HepG2 (cell line): ENCODE results near the gene FKTN. TPM values are rescaled to one million over a fixed set of nuclear protein-coding genes. Genes with fewer than 3 reads are reported as not detected.
A peak's percentile ranks its signal among the peaks of the same experiment; 100 is the strongest.
"Not testable (repeated sequence)": the region's sequence is repeated elsewhere in the genome, so short reads cannot be mapped to it uniquely, and the experiment has no call there.

Source experiments
- ATAC-seq: fragments of 200-7000 bp; cut with Tn5 transposase; 3 replicates; pipeline ENCODE4 v1.9.1; 2020; ENCODE audit warnings: mild to moderate bottlenecking, moderate library complexity
- BruUV-seq: library from RNA; stranded (reverse); fragments of 400-500 nt; replicated peaks from 2 replicates; lab custom pipeline; 2021; lab: Mats Ljungman, UMichigan
- CTCF ChIA-PET: fragments of 300-600 bp; formaldehyde crosslinking; extraction: SDS; loops from one replicate; lab custom pipeline; 2021; ENCODE audit warnings: low total read pairs, inconsistent platforms, low intra/inter-chr PET ratio; lab: Yijun Ruan, JAX
- POLR2A ChIA-PET: fragments of 350-600 bp; sonication (Branson Sonifier 250); formaldehyde crosslinking; loops from one replicate; lab custom pipeline; 2020; ENCODE audit warnings: antibody characterized with exemption, inconsistent platforms; lab: Yijun Ruan, JAX
- DNase-seq: peaks from one replicate; pipeline ENCODE4 v3.0.0-alpha.2; 2015; ENCODE audit warnings: low spot score
- FAIRE-seq: peaks from 3 replicates; lab custom pipeline; 2011; peaks lifted over from hg19 to GRCh38; lab: Jason Lieb, UNC
- H2AFZ ChIP-seq: one replicate; pipeline ENCODE4 v1.6.1; 2011; ENCODE audit warnings: low read length, inconsistent platforms
- H3K27ac ChIP-seq: fragments of 300-600 bp; 3 replicates; pipeline ENCODE4 v1.8.0; 2011; ENCODE audit warnings: mixed run types, mild to moderate bottlenecking, mixed read lengths, low read length, inconsistent platforms; ENCODE audit not compliant: insufficient read depth; ENCODE audit errors: extremely low read length
- H3K27me3 ChIP-seq, 2 experiments: fragments of 200-600 bp in 1 of 2; 2 replicates in 1 of 2; 3 replicates in 1 of 2; pipeline versions ENCODE4 v1.6.0 to v1.8.0; 2011; ENCODE audit warnings: low read length in 2 of 2, mild to moderate bottlenecking in 2 of 2, moderate library complexity in 2 of 2, inconsistent platforms in 1 of 2; ENCODE audit not compliant: insufficient read depth in 2 of 2, control insufficient read depth in 1 of 2
- H3K36me3 ChIP-seq, 2 experiments: fragments of 200-600 bp in 1 of 2; replicated peaks in 1 of 2; 2 replicates in 1 of 2; 3 replicates in 1 of 2; pipeline versions ENCODE4 v1.5.1 to v1.8.0; 2011; ENCODE audit warnings: low read length in 2 of 2, inconsistent platforms in 1 of 2; ENCODE audit not compliant: insufficient read depth in 2 of 2, control insufficient read depth in 1 of 2
- H3K4me1 ChIP-seq: 2 replicates; pipeline ENCODE4 v1.5.1; 2012; ENCODE audit warnings: low read length, inconsistent platforms; ENCODE audit not compliant: insufficient read depth
- H3K4me2 ChIP-seq: 2 replicates; pipeline ENCODE4 v1.6.0; 2011; ENCODE audit warnings: low read depth, low read length, inconsistent platforms
- H3K4me3 ChIP-seq, 3 experiments: fragments of 200-600 bp in 1 of 3; sonication (generic), shearing (Covaris generic) in 1 of 3; replicated peaks in 1 of 3; 2 replicates each; pipeline ENCODE4 v1.5.1; 2011 to 2016; ENCODE audit warnings: low read length in 3 of 3, inconsistent platforms in 2 of 3, low read depth in 2 of 3, mild to moderate bottlenecking in 2 of 3, control low read depth in 1 of 3, mixed read lengths in 1 of 3; ENCODE audit not compliant: insufficient read depth in 1 of 3
- H3K79me2 ChIP-seq: one replicate; pipeline ENCODE4 v1.6.1; 2011; ENCODE audit warnings: low read length, inconsistent platforms; ENCODE audit not compliant: insufficient read depth
- H3K9ac ChIP-seq: 2 replicates; pipeline ENCODE4 v1.6.0; 2011; ENCODE audit warnings: mild to moderate bottlenecking, low read depth, low read length, inconsistent platforms; ENCODE audit not compliant: insufficient read depth
- H3K9me3 ChIP-seq: 2 replicates; pipeline ENCODE4 v1.5.1; 2012; ENCODE audit warnings: mild to moderate bottlenecking, low read length
- H4K20me1 ChIP-seq: 2 replicates; pipeline ENCODE4 v1.6.0; 2011; ENCODE audit warnings: inconsistent platforms, mild to moderate bottlenecking, low read length, moderate library complexity; ENCODE audit not compliant: insufficient read depth
- WGBS: methylation state at CpG from one replicate; pipeline ENCODE4 v1.1.6; 2017; ENCODE audit warnings: low lambda C conversion rate; 5-methylcytosine and 5-hydroxymethylcytosine counted together
- in situ Hi-C: cut with HindIII; loops from 2 replicates; pipeline ENCODE4 v1.10.0; 2017; ENCODE audit warnings: low pct_unique_long_range_greater_than_20kb; ENCODE audit not compliant: extremely low pct_ligation_motif_present
- intact Hi-C: fragments of 100-400 bp; cut with micrococcal nuclease; formaldehyde crosslinking; loops from one replicate; pipeline ENCODE4 v1.10.0; 2022; ENCODE audit not compliant: unreplicated experiment
- polyA plus RNA-seq, 8 experiments: library from polyadenylated mRNA; depleted of rRNA in 3 of 8; stranded (reverse) in 7 of 8; unstranded in 1 of 8; fragments of >200 nt; fragmentation: Illumina TruSeq in 4 of 8; extraction: Trizol in 4 of 8; gene quantifications; 2 replicates each; pipeline versions ENCODE4 v1.2.1 to v1.2.3, GENCODE V29; 2011 to 2016; ENCODE audit warnings: low read depth in 4 of 8, missing spikeins in 1 of 8, mixed read lengths in 1 of 8; ENCODE audit not compliant: insufficient read depth in 1 of 8
- total RNA-seq, 5 experiments: library from RNA; depleted of rRNA; stranded (reverse); fragments of >200 nt; fragmentation: Illumina TruSeq; extraction: Trizol; gene quantifications; 2 replicates each; pipeline ENCODE4 v1.2.3, GENCODE V29; 2016; ENCODE audit warnings: low read depth in 1 of 5
- TF ChIP-seq, protein P1 (sequence below): sonication (generic); formaldehyde crosslinking; IDR thresholded peaks from 2 replicates; pipeline ENCODE4 v1.4.0; 2020; ENCODE audit warnings: missing genetic modification reagents, mild to moderate bottlenecking, borderline replicate concordance

Gene FKTN
- total and polyA plus RNA-seq, 2 of the 13 experiments (the other 11 are each of a cell fraction or from before 2014, with no cell fraction given) = 7.9 to 13.5 TPM

DNA sequence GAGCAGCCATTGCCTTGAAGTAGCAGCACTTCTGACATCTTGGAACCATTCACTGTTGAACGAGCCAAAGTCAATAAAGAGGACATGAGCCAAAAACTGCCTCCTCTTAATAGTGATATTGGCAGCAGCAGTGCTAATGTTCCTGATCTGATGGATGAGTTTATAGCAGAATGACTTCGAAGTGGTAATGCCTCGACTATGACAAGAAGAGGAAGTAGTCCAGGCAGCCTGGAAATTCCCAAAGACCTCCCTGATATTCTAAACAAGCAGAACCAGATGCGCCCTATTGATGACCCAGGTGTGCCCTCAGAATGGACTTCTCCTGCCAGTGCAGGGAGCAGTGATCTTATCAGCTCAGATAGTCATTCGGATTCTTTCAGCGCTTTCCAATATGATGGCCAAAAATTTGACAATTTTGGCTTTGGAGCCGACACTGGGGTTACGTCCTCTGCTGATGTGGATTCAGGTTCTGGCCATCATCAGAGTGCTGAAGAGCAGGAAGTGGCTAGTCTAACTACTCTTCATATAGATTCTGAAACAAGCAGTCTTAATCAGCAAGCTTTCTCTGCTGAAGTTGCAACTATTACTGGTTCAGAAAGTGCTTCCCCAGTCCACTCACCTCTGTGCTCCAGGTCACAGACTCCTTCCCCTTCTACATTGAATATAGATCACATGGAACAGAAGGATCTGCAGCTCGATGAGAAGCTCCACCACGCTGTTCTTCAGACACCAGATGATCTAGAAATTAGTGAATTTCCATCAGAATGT, 35.1 kb upstream of the FKTN start:
- H3K27me3 ChIP-seq, FAIRE-seq, H3K27ac ChIP-seq, H3K36me3 ChIP-seq, DNase-seq, intact Hi-C loops, H3K4me2 ChIP-seq, H4K20me1 ChIP-seq, ATAC-seq, H3K9me3 ChIP-seq, in situ Hi-C loops, POLR2A ChIA-PET, H2AFZ ChIP-seq, H3K79me2 ChIP-seq, H3K9ac ChIP-seq, H3K4me3 ChIP-seq, CTCF ChIA-PET, H3K4me1 ChIP-seq: not testable (repeated sequence)
- 95% methylated on average over 8 of the region's 10 CpGs for WGBS
- TSS peak; percentile 20 for BruUV-seq

- FAIRE-seq = no peak
- Histone ChIP-seq H2AFZ (no peak overlapping the region), H4K20me1 (no peaks in the 10 kb centered on the region), H3K9me3 (no peaks in the 10 kb centered on the region), H3K4me3 (no peak overlapping the region), H3K79me2 (no peaks in the 10 kb centered on the region), H3K4me1 (0 out of 2 replicates have a peak, but pooled peaks cover 6% of the 10 kb centered on the region), H3K9ac (no peak overlapping the region), H3K27ac (no peak overlapping the region), H3K27me3 (no peaks in the 10 kb centered on the region), H3K36me3 (peaks cover 0 to 3% of the 10 kb centered on the region in 2 experiments; a peak in 1 of 5 replicates), H3K4me2 (no peak overlapping the region)
- CTCF ChIA-PET = no interaction called here
- 94% methylated on average over 3 of the region's 3 CpGs for WGBS
- no peak for ATAC-seq
- intact Hi-C loops (no loop called here), in situ Hi-C loops (no loop called here)
- TF ChIP-seq, protein P1, sequence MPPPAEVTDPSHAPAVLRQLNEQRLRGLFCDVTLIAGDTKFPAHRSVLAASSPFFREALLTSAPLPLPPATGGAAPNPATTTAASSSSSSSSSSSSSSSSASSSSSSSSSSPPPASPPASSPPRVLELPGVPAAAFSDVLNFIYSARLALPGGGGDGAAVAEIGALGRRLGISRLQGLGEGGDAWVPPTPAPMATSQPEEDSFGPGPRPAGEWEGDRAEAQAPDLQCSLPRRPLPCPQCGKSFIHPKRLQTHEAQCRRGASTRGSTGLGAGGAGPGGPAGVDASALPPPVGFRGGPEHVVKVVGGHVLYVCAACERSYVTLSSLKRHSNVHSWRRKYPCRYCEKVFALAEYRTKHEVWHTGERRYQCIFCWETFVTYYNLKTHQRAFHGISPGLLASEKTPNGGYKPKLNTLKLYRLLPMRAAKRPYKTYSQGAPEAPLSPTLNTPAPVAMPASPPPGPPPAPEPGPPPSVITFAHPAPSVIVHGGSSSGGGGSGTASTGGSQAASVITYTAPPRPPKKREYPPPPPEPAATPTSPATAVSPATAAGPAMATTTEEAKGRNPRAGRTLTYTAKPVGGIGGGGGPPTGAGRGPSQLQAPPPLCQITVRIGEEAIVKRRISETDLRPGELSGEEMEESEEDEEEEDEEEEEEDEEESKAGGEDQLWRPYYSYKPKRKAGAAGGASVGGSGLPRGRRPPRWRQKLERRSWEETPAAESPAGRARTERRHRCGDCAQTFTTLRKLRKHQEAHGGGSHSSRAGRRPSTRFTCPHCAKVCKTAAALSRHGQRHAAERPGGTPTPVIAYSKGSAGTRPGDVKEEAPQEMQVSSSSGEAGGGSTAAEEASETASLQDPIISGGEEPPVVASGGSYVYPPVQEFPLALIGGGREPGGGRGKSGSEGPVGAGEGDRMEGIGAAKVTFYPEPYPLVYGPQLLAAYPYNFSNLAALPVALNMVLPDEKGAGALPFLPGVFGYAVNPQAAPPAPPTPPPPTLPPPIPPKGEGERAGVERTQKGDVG (CRISPR knock-in tag) = no peak
- no TSS peak for BruUV-seq
- no peak for DNase-seq
- POLR2A ChIA-PET = no interaction called here
Observed at GRCh38 chr9:105531530-105531929, 26.4 kb upstream of the FKTN start.
